NCI-H146 treated with DMSO at 0.1 percent for 48 hours (cell line): ENCODE results near the gene EVPLL.
"Not testable (repeated sequence)": the region's sequence is repeated elsewhere in the genome, so short reads cannot be mapped to it uniquely, and the experiment has no call there.

Experiments used
- DNase-seq: peaks from one replicate; lab custom pipeline; 2025; ENCODE audit not compliant: unreplicated experiment; lab: John Stamatoyannopoulos, UW

EVPLL gene

GRCh38 chr17:18377437-18378204 is at the start of gene EVPLL:
Gene EVPLL (plus strand): TSS chr17:18377778. CDS start chr17:18380938, 3,160 bp downstream.
- no peak for DNase-seq

DNA sequence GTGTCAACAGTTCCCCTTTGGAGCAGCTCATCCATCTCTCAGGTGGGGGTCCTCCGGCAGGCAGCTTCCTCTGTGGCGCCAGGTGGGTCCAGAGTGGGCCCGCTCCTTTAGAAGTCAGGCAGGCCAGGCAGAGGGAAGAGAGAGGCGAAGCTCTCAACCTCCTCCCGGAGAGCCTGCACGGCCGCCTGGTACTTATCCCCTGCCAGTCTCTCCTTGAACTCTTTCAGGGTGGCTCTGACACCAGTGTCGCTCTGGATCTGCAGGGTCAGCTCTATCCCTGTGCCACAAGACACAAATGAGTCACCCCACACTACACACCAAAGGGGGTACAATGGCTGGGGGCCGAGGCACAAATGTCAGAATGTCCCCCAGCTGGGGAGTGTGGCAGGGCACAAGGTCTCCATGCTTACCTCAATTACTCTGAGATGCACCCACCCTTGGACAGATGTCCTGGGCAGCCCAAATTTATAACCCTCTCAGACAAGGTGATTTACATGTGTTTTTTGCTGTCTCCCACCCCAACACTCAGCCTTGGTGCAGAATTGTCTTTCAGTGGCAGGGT is 48.9 kb upstream of the EVPLL start:
- no peak for DNase-seq

DNA sequence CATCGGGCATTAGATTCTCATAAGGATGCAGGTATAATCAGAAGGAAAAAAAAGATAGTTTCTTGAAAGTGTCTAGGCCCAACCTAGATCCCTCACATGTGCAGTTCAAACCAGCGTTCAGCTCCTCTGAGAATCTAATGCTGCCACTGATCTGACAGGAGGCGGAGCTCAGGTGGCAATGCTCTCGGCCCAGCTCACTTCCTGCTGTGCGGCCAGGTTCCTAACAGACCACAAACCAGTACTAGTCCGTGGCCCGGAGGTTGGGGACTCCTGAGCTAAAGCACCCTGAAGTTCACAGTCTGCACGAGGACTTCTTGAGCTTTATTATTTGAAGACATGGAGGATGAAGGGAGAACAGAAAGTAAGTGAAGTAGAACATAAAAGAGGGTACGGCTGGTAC is 45.7 kb upstream of the EVPLL start:
- DNase-seq, result no peak

DNA sequence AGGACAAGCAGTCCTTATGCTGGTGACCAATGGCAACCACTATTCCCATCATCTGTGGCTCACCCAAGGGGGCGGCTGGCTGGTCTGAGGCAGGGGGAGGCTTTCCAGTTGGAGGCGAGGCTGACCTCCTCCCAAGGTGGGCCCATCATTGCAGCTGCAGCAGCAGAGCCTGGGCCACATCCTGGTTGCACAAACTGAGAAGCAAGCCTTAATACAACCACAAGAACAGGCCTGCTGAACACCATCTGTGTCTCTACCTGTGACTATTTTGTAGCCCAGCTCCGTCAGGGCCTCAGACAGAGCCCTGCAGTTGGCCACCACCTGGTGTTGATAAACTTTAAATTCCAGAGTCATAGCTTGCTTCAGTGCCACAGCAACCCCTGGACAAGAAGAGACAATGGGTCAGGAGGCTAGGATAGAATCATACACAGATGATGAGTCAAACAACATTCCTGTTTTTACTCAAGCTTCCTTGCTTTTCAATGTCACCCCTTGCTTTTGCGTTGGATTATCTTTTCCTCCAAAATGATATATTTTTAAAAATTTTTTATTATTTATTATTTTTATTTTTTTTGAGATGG is 44.6 kb upstream of the EVPLL start:
- no peak for DNase-seq

GRCh38 chr17:18338158-18338557 is 39.4 kb upstream of the EVPLL start:
- not testable (repeated sequence) for DNase-seq

- no peak for DNase-seq
Measured at GRCh38 chr17:18339933-18340332, 37.6 kb upstream of the EVPLL start.

DNA sequence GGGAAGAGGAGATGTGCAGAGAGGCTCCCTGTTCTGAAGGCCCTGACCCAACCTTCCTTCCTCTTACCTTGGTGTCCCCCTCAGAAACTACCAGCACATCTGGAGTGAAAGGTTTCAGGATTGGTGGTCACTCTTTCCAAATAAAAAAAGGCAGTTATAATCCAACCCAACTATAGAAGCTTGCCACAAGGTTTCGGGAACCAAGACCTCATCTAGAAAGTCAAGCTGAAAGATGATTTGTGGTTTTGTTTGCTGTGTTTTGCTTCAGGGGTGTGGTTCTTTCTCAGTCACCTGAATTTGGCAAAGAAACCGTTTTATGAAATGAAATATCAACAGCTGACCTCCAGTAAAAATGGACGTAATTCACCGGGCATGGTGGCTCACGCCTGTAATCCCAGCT is 33.6 kb upstream of the EVPLL start:
- no peak for DNase-seq

DNA sequence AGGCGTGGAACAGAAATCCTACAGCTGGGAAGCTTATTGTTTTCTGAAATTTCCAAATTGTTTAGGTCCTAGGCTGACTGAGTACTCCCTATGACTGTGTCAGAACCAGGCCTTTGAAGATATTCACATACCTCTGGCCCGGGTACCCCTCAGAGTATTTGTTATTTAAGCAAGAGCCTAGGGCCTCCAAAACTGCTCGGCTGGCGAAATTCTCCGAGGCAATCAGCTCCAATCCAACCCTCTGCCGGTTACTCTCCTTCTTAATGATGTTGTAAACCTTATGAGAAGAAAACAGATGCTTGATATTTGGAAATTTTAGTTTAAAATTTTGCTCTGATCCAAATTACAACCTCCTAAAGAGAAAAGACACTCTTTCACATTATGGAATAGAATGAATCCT is 24.0 kb upstream of the EVPLL start:
- no peak for DNase-seq

DNA sequence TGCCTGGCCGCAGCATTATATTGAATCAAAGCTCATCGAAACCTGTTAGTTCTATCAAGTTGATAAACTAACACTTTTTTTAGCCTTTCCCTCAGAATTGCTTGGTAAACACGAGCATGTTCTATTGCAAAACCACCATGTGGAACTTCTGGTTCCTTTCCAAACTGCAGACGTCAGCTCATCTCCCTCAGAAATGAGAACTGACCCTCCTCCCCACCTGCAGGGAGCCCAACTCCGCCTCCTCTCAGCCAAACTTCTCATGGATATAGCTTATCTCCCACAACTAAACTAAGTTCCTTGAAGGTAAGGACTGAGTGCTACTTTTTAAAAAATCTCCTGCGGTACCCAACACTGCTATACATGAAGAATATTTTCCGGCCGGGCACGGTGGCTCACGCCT is 21.0 kb upstream of the EVPLL start:
- no peak for DNase-seq

- DNase-seq, result no peak
Measured at GRCh38 chr17:18360518-18360917, 17.1 kb upstream of the EVPLL start.

DNA sequence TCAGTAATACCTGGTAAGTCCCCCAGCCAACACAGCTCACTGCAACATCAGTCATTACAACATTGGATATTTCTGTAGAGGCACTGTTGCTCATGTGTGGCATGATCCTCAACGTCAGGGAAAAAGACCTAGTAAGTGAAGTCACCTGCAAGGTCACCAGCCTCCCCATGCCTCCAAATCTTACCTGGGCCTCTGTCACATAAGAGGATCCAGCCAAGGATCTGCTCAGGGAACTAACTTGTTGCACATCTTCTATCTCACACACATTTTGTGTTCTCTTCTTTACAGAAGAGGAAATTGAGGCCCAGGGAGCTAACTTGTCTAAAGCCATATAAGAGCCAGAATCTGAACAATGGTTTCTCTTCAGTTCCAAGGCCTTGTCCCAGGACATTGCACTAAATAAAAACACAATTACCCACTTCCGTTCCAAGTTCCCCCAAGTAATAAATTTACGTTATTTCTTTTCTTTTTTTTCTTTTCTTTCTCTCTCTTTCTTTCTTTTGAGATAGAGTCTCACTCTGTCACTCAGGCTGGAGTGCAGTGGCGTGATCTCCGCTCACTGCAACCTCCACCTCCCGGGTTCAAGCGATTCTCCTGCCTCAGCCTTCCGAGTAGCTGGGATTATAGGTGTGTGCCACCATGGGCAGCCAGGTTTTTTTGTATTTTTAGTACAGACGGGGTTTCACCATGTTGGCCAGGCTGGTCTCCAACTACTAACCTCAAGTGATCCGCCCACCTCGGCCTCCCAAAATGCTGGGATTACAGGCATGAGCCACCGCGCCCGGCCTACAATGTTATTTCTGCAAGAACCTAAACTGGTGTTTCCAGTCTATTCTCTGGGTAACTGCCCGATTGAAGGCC is 15.5 kb upstream of the EVPLL start:
- no peak for DNase-seq

- no peak for DNase-seq
Measured at GRCh38 chr17:18362698-18363100, 14.9 kb upstream of the EVPLL start.

DNA sequence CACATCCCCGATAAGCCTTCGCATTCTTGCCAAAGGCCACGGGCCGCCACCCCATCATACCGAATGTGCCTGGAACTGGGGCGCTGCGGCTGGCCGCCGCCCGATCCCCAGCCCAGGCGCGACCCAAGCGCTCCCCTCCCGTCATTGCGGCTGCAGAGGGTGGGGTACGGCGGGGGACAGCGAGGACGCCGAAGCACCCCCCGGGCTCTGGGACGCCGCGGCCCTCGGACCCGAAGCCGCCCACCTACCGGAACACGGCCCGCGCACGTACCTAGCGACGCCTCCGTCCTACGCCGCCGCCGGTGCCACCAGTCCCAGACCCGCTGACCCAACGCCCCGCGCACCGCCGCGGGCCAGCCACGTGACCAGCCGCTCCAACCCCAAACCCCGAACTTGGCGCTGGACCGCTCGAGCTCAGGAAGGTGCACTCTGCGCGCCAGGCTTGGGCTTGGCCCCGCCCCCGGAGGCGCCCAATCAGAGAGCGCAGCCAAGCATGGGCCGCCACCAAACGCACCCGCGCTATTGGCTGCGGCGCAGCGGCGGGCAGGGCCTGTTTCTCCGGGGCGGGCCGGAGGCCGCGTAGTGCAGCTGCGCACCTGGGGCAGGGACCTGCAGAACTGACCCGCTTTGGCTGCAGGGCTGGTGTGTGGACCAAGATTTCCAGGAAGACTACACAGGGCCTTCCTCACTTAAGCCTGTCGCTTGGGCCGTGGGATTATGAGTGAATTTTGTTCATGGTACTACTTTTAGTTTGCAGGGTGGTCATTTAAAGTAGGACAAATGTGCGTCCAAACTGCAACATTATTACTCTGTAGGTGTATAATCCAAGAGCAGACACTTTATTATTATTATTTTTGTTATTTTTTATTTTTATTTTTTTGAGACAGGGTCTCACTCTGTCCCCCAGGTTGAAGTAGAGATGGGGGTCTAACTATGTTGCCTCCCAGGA is 14.2 kb upstream of the EVPLL start, which contains the start of gene SHMT1:
TSS of gene SHMT1 (minus strand) at position 450 of the 949 bp plus-strand sequence. CDS start 7,569 bp downstream, outside the sequence.
- peak; percentile 86 for DNase-seq

DNA sequence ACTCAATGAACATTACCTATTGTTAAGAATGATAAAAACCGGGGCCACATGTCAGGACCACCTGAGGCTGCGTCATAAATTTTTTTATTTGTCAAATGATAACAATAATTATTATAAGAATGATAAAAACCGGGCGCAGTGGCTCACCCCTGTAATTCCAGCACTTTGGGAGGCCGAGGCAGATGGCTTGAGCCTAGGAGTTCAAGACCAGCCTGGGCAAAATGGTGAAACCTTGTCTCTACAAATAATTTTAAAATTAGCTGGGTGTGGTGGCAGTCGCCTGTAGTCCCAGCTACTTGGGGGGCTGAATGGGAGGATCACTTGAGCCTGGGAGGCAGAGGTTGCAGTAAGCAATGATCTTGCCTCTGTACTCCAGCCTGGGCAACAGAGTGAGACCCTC is 13.4 kb upstream of the EVPLL start:
- no peak for DNase-seq

GRCh38 chr17:18368946-18369345 is 8.6 kb upstream of the EVPLL start:
- no peak for DNase-seq

- no peak for DNase-seq
Measured at GRCh38 chr17:18370761-18371160, 6.8 kb upstream of the EVPLL start.

DNA sequence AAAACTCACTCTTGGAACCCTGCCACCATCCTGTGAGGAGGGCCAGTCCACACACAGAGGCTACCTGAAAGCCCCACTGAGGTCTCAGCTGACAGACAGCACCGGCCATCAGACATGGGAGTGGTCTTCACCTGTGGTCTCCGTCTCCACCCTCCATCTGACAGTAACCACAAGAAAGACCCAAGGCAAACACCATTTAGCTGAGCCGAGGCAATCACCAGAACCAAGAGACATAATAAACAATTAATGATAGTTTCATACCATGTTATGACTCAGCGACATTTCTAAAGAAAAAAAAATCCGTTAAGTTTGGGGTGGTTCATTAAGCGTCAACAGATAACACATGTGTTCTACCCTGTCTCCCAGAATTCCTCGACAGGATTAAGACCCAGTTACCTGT is 6.1 kb upstream of the EVPLL start:
- DNase-seq, result no peak

GRCh38 chr17:18373181-18373580 is 4.4 kb upstream of the EVPLL start:
- not testable (repeated sequence) for DNase-seq

DNA sequence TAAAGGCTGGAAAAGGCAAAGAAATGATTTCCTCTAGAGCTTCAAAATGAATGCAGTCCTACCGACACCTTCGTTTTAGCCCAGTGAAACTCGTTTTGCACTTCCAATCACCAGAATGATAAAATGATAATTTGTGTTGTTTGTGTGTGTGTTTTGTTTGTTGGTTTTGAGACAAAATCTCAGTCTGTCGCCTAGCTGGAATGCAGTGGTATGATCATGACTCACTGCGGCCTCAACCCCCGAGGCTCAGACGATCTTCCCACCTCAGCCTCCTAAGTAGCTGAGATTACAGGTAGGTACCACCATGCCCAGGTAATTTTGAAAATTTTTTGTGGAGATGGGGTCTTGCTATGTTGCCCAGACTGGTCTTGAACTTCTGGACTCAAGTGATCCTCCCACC is 3.4 kb upstream of the EVPLL start:
- no peak for DNase-seq

DNA sequence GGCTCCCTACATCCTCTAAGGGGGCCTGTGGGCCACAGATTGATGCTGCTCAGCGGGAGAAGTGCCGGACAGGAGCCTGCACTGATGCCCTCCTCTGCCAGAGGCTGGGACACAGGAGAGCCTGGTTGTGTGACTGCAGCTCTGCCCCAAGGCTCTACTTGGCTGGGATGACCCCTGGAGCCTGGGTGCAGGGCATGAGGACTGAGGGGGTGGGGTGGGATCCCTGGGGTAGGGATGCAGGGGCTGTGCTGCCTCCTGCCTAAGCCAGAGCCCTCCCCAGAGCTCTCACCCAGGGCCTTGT is 577 bp downstream of the EVPLL start:
- DNase-seq, result no peak

GRCh38 chr17:18378614-18379013 is 1.0 kb downstream of the EVPLL start:
- DNase-seq, result not testable (repeated sequence)
